Right forelimb (tissue), 1 donor: ENCODE measurements around the gene TP53I3.
"Not testable (repeated sequence)": the region's sequence is repeated elsewhere in the genome, so short reads cannot be mapped to it uniquely, and the experiment has no call there.

Source experiments
- DNase-seq: peaks from one replicate; pipeline ENCODE4 v3.0.0-alpha.2; 2018

The TP53I3 gene

DNA sequence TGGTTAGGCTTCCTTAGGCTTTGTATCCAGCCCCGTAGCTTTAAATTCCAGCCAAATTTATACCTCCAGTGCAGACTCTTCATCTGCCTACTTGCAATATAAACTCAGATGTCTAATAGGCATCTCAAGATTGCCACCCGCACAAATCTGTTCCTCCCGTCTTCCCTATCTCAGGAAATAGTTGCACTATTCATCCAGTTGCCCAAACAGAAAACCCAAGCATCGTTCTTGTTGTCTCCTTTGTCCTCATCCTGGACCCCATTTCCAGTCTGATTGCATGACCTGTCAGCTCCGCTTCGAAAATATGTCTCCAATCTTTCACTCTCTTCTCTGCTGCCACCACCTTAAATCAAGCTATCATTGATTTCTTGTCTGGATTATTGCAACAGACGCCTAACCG lies 32.8 kb downstream of the TP53I3 start:
- DNase-seq = no peak

DNA sequence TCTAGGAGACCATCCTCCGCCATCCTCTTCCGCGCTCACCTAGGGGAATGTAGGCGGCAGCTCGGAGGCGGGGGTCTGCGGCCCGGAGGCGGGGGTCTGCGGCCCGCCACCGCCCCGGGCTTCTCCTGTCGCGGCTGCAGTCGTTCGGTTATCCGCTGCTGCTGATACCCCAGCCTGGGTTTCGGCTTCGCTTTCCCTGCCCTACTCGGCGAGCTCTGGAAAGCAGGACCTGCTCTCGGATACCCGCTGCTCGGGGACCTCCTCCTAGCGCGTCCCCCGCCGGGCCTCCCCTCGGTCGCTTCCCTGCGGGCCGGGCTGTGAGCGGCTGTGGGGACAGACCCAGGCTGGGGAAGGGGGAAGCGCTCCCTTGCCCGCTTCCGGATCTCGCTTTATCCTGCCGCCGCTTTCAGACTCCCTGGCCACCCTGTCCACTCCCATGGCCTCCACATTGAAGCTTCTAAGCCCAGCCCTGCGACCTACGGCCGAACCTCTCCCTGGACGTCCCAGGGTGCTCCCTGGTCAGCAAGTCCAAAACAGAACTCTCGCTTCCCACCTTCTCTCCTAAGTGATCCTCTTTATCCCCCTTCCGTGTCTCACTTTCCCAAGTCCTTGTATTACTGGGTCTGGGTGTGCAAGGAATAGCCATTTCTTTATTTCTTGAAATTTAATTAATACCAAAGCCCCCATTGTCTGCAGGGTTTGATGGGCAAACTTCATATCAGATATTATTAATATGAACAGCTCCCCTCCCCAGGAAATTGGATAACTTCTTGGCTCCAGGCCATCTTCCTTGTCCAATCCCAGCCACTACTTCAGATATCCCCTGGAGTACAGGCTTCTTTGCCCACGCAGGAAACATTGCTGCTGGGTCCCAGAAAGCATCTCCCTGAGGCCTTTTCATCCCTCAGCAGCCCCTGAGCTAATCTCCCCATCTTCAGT lies 34.3 kb downstream of the TP53I3 start:
- peak; percentile 57 for DNase-seq

GRCh38 chr2:24049485-24050021 lies 35.1 kb downstream of the TP53I3 start, which contains the start of gene FKBP1B:
Gene FKBP1B, plus strand, starts transcription at chr2:24049741. Its CDS starts 109 bp downstream, at chr2:24049850.
- peak; percentile 60 for DNase-seq

GRCh38 chr2:24048769-24049484 lies 35.7 kb downstream of the TP53I3 start:
- DNase-seq = no peak

GRCh38 chr2:24047703-24048033 lies 37.0 kb downstream of the TP53I3 start:
- DNase-seq = no peak

DNA sequence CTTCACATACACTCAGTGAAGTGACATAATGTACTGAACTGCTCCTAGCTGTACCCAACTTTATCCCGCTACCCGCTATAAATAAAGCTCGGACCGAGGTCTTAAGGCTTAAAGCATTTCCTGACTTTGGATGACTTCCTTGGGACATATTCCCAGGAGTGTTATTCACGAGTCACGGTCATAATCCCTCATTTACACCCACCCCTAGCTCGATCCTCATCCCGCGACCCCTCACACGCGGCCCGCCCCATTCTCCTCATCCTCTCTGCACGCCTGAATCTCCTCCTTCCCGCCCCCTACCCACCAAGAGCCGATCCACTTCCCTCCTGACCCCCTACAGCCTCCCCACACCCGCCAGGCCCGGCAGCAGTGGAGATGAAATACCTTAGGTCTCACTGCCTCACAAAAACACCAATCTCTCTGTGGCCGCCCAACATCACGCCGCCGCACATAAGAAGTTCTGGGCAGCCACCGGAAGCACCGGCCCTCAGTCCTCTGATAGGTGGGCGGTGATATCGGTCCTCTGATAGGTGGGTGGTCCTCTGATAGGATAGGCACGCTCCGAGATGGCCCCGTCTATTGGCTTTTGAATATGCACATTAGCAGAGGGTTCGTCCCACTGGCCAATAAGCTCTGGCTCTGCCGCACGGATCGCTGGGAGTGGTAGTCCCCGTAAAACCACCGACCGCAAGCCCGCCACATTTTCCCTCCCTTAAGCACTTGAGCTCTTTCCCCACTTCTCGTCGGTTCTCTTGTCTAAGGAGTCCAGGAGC lies 37.5 kb downstream of the TP53I3 start, which contains the start of gene WDCP:
TSS of gene WDCP (minus strand) at position 462 of the 773 bp plus-strand sequence. CDS start 7,897 bp downstream, outside the sequence.
- peak; percentile 93 for DNase-seq

GRCh38 chr2:24046599-24046929 lies 38.1 kb downstream of the TP53I3 start:
- DNase-seq = no peak

GRCh38 chr2:24045511-24046508 lies 38.8 kb downstream of the TP53I3 start:
- no peak for DNase-seq

GRCh38 chr2:24043133-24043532 lies 41.5 kb downstream of the TP53I3 start:
- DNase-seq = not testable (repeated sequence)

DNA sequence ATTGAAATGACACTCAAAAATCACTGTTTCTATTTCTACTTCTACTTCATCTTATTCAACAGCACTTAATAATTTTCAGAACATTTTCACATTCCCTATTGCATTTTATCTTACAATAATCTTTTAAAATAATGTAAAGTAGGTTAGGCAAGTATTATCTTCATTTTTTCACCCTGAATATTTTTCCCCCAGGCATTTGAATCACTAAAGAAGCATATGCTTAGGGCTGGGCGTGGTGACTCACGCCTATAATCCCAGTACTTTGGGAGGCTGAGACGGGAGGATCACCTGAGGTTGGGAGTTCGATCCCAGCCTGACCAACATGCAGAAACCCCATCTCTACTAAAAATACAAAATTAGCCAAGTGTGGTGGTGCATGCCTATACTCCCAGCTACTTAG lies 44.1 kb downstream of the TP53I3 start:
- DNase-seq = no peak

- DNase-seq = no peak
These were observed 45.7 kb downstream of the TP53I3 start for GRCh38 chr2:24038786-24039499.
